GM21723 (cell line): ENCODE data around the gene CDCP2.
"Not testable (repeated sequence)": the region's sequence is repeated elsewhere in the genome, so short reads cannot be mapped to it uniquely, and the experiment has no call there.

Experiments used
- ATAC-seq: cut with Tn5 transposase; IDR thresholded peaks from one replicate; pipeline ENCODE4 v1.9.1; 2021; ENCODE audit warnings: mild to moderate bottlenecking, moderate library complexity; ENCODE audit not compliant: unreplicated experiment

The CDCP2 gene

GRCh38 chr1:54094730-54095105 lies 58.1 kb downstream of the CDCP2 start:
- not testable (repeated sequence) for ATAC-seq

GRCh38 chr1:54094001-54094729 lies 58.6 kb downstream of the CDCP2 start:
- ATAC-seq: no peak

- no peak for ATAC-seq
Observed at GRCh38 chr1:54091666-54092065, 61.1 kb downstream of the CDCP2 start.

- ATAC-seq: no peak
Observed at GRCh38 chr1:54088385-54088784, 64.4 kb downstream of the CDCP2 start.

GRCh38 chr1:54086754-54087153 lies 66.0 kb downstream of the CDCP2 start:
- ATAC-seq: no peak

GRCh38 chr1:54084794-54085193 lies 68.0 kb downstream of the CDCP2 start:
- no peak for ATAC-seq
